Measurements from ENCODE around the gene PAX5. TPM values are rescaled to one million over a fixed set of nuclear protein-coding genes. Genes with fewer than 3 reads are reported as not detected.

Gene PAX5
- total RNA-seq, 1 donor from 2014 or later: not detected

GRCh38 chr9:36818965-36819870 is 214.8 kb downstream of the PAX5 start:
- no peak overlapping the region for H3K4me3 ChIP-seq (ENCODE audit: low read depth, low read length)
- TF ChIP-seq CTCF (conservative IDR thresholded peaks at IDR 0.05; ENCODE audit: low read depth, low read length): no peak
- no peak for DNase-seq (ENCODE audit: low read depth)

GRCh38 chr9:36818242-36818938 is 215.7 kb downstream of the PAX5 start:
- no peak for DNase-seq (ENCODE audit: low read depth)
- peak; percentile 8 for TF ChIP-seq CTCF (conservative IDR thresholded peaks at IDR 0.05; ENCODE audit: low read depth, low read length)
- no peak overlapping the region for H3K4me3 ChIP-seq (ENCODE audit: low read depth, low read length)

GRCh38 chr9:36817160-36817834 is 216.8 kb downstream of the PAX5 start:
- TF ChIP-seq CTCF (conservative IDR thresholded peaks at IDR 0.05; ENCODE audit: low read depth, low read length): no peak
- no peak for DNase-seq (ENCODE audit: low read depth)

GRCh38 chr9:36816371-36816770 is 217.7 kb downstream of the PAX5 start:
- TF ChIP-seq CTCF (conservative IDR thresholded peaks at IDR 0.05; ENCODE audit: low read depth, low read length): no peak

More at GRCh38 chr9:36817160-36817834, 216.8 kb downstream of the PAX5 start:
- no peak overlapping the region for H3K4me3 ChIP-seq (ENCODE audit: low read depth, low read length)

GRCh38 chr9:36815566-36816348 is 218.3 kb downstream of the PAX5 start:
- no peak for TF ChIP-seq CTCF (conservative IDR thresholded peaks at IDR 0.05; ENCODE audit: low read depth, low read length)
- DNase-seq (ENCODE audit: low read depth): no peak
- no peak overlapping the region for H3K4me3 ChIP-seq (ENCODE audit: low read depth, low read length)

More at GRCh38 chr9:36816371-36816770, 217.7 kb downstream of the PAX5 start:
- H3K4me3 ChIP-seq (ENCODE audit: low read depth, low read length): no peak overlapping the region
- DNase-seq (ENCODE audit: low read depth): no peak

GRCh38 chr9:36815023-36815422 is 219.0 kb downstream of the PAX5 start:
- TF ChIP-seq CTCF (conservative IDR thresholded peaks at IDR 0.05; ENCODE audit: low read depth, low read length): no peak
- no peak overlapping the region for H3K4me3 ChIP-seq (ENCODE audit: low read depth, low read length)
- DNase-seq (ENCODE audit: low read depth): no peak
